IPS-18a (cell line): Measurements from ENCODE around the gene KRTAP1-3.
"Not testable (repeated sequence)": the region's sequence is repeated elsewhere in the genome, so short reads cannot be mapped to it uniquely, and the experiment has no call there.

Source experiments
- H3K27ac ChIP-seq: one replicate; pipeline ENCODE4 v1.5.1; 2013; ENCODE audit warnings: low read length
- H3K27me3 ChIP-seq: one replicate; pipeline ENCODE4 v1.6.1; 2013; ENCODE audit warnings: mild to moderate bottlenecking, low read length; ENCODE audit not compliant: control insufficient read depth, insufficient read depth
- H3K36me3 ChIP-seq: one replicate; pipeline ENCODE4 v1.6.1; 2013; ENCODE audit warnings: low read depth, low read length; ENCODE audit not compliant: control insufficient read depth
- H3K4me1 ChIP-seq: one replicate; pipeline ENCODE4 v1.6.1; 2013; ENCODE audit warnings: low read depth, low read length; ENCODE audit not compliant: control insufficient read depth
- H3K4me3 ChIP-seq: one replicate; pipeline ENCODE4 v1.5.1; 2013; ENCODE audit warnings: low read length
- H3K9ac ChIP-seq: one replicate; pipeline ENCODE4 v1.6.1; 2013; ENCODE audit warnings: mild to moderate bottlenecking, low read length, moderate library complexity
- H3K9me3 ChIP-seq: one replicate; pipeline ENCODE4 v1.6.1; 2013; ENCODE audit warnings: low read depth, low read length; ENCODE audit not compliant: control insufficient read depth

The KRTAP1-3 gene

GRCh38 chr17:41048441-41048840 is 13.8 kb upstream of the KRTAP1-3 start:
- Histone ChIP-seq H3K27me3 (no peaks in the 10 kb centered on the region), H3K27ac (no peak overlapping the region)

GRCh38 chr17:41046735-41047465 is 12.2 kb upstream of the KRTAP1-3 start, which contains the start of gene KRTAP2-1:
Gene KRTAP2-1, minus strand, starts transcription at chr17:41047316. Its CDS starts 49 bp downstream, at chr17:41047267.
- not testable (repeated sequence) for H3K4me1 ChIP-seq, H3K27me3 ChIP-seq, H3K4me3 ChIP-seq, H3K36me3 ChIP-seq, H3K9ac ChIP-seq, H3K9me3 ChIP-seq, H3K27ac ChIP-seq

More at GRCh38 chr17:41048441-41048840, 13.8 kb upstream of the KRTAP1-3 start:
- Histone ChIP-seq H3K9ac (no peak overlapping the region), H3K4me3 (no peak overlapping the region), H3K36me3 (no peaks in the 10 kb centered on the region), H3K9me3 (no peaks in the 10 kb centered on the region), H3K4me1 (peaks cover 3% of the 10 kb centered on the region)

- Histone ChIP-seq H3K9ac (no peak overlapping the region), H3K27ac (no peak overlapping the region), H3K27me3 (no peaks in the 10 kb centered on the region), H3K9me3 (no peaks in the 10 kb centered on the region), H3K4me3 (no peak overlapping the region), H3K4me1 (peaks cover 10% of the 10 kb centered on the region), H3K36me3 (no peaks in the 10 kb centered on the region)
Measured at GRCh38 chr17:41042953-41043352, 8.3 kb upstream of the KRTAP1-3 start.

- H3K4me1 ChIP-seq: peaks cover 20% of the 10 kb centered on the region
- H3K4me3 ChIP-seq, H3K27me3 ChIP-seq, H3K9me3 ChIP-seq, H3K9ac ChIP-seq, H3K36me3 ChIP-seq, H3K27ac ChIP-seq: not testable (repeated sequence)
Measured at GRCh38 chr17:41040783-41041571, 6.3 kb upstream of the KRTAP1-3 start, which contains the start of gene KRTAP1-1. Gene KRTAP1-1, minus strand, starts transcription at chr17:41041450. Its CDS starts 53 bp downstream, at chr17:41041397.

- no peak overlapping the region for H3K27ac ChIP-seq
- peaks cover 20% of the 10 kb centered on the region for H3K4me1 ChIP-seq
- H3K36me3 ChIP-seq: no peaks in the 10 kb centered on the region
- H3K9me3 ChIP-seq: no peaks in the 10 kb centered on the region
- H3K9ac ChIP-seq: no peak overlapping the region
- no peak overlapping the region for H3K4me3 ChIP-seq
- no peaks in the 10 kb centered on the region for H3K27me3 ChIP-seq
Measured at GRCh38 chr17:41037853-41038350, 3.2 kb upstream of the KRTAP1-3 start.

GRCh38 chr17:41029633-41030245 is 4.9 kb downstream of the KRTAP1-3 start, which contains the start of gene KRTAP1-4:
Gene KRTAP1-4, minus strand, starts transcription at chr17:41030195. Its CDS starts 117 bp downstream, at chr17:41030078.
- Histone ChIP-seq H3K27ac (no peak within 1 kb of the TSS), H3K4me3 (no peak within 1 kb of the TSS), H3K27me3 (no peaks in the 10 kb centered on the region), H3K36me3 (no peaks in the 10 kb centered on the region), H3K9ac (no peak within 1 kb of the TSS), H3K4me1 (no peaks in the 10 kb centered on the region), H3K9me3 (no peaks in the 10 kb centered on the region)

GRCh38 chr17:41026715-41027471 is 7.8 kb downstream of the KRTAP1-3 start, which contains the start of gene KRTAP1-5:
Gene KRTAP1-5, minus strand, starts transcription at chr17:41027208. Its CDS starts 53 bp downstream, at chr17:41027155.
- Histone ChIP-seq H3K4me1 (no peaks in the 10 kb centered on the region), H3K9ac (no peak within 1 kb of the TSS), H3K36me3 (no peaks in the 10 kb centered on the region), H3K27ac (no peak within 1 kb of the TSS), H3K27me3 (no peaks in the 10 kb centered on the region), H3K4me3 (no peak within 1 kb of the TSS), H3K9me3 (no peaks in the 10 kb centered on the region)

- Histone ChIP-seq H3K9me3 (no peaks in the 10 kb centered on the region), H3K27ac (no peak overlapping the region), H3K36me3 (no peaks in the 10 kb centered on the region), H3K4me1 (no peaks in the 10 kb centered on the region), H3K27me3 (no peaks in the 10 kb centered on the region), H3K9ac (no peak overlapping the region), H3K4me3 (no peak overlapping the region)
Measured at GRCh38 chr17:41024697-41025096, 10.0 kb downstream of the KRTAP1-3 start.

GRCh38 chr17:41020336-41020735 is 14.3 kb downstream of the KRTAP1-3 start:
- no peaks in the 10 kb centered on the region for H3K4me1 ChIP-seq
- no peak overlapping the region for H3K27ac ChIP-seq
- no peak overlapping the region for H3K9ac ChIP-seq
- no peaks in the 10 kb centered on the region for H3K9me3 ChIP-seq
- H3K36me3 ChIP-seq: no peaks in the 10 kb centered on the region
- no peak overlapping the region for H3K4me3 ChIP-seq
- no peaks in the 10 kb centered on the region for H3K27me3 ChIP-seq

- Histone ChIP-seq H3K27me3 (no peaks in the 10 kb centered on the region), H3K36me3 (no peaks in the 10 kb centered on the region), H3K4me1 (no peaks in the 10 kb centered on the region)
Measured at GRCh38 chr17:41019415-41019814, 15.3 kb downstream of the KRTAP1-3 start.

GRCh38 chr17:41018541-41018940 is 16.1 kb downstream of the KRTAP1-3 start:
- Histone ChIP-seq H3K9me3 (no peaks in the 10 kb centered on the region), H3K27ac (no peak overlapping the region), H3K27me3 (no peaks in the 10 kb centered on the region), H3K4me1 (no peaks in the 10 kb centered on the region), H3K9ac (no peak overlapping the region), H3K4me3 (no peak overlapping the region), H3K36me3 (no peaks in the 10 kb centered on the region)

More at GRCh38 chr17:41019415-41019814, 15.3 kb downstream of the KRTAP1-3 start:
- Histone ChIP-seq H3K9ac (no peak overlapping the region), H3K27ac (no peak overlapping the region), H3K4me3 (no peak overlapping the region), H3K9me3 (no peaks in the 10 kb centered on the region)
